Adrenal gland (tissue), 5 donors: Measurements from ENCODE around the gene WDR1.

Source experiments
- CTCF ChIP-seq, 6 experiments: fragments of 450-650 bp in 4 of 6; fragments of 200-600 bp in 2 of 6; sonication (generic) in 1 of 6; IDR thresholded peaks; 1 replicate in 5 of 6; 2 replicates in 1 of 6; pipeline versions ENCODE4 v1.5.1 to v1.8.0; 2016 to 2021; ENCODE audit warnings: antibody characterized with exemption in 6 of 6, mild to moderate bottlenecking in 2 of 6, moderate library complexity in 1 of 6
- POLR2A ChIP-seq, 2 donors: fragments of 450-650 bp; IDR thresholded peaks; one replicate each; pipeline ENCODE4 v1.6.1; 2017; ENCODE audit warnings: antibody characterized with exemption in 2 of 2, mild to moderate bottlenecking in 2 of 2, moderate library complexity in 1 of 2
- donor health status: DM: no; HTN: no; CAD: no.

- TF ChIP-seq POLR2A (IDR thresholded peaks at IDR 0.05) (no peak), CTCF (IDR thresholded peaks at IDR 0.05) (no peak)
These were observed 18.7 kb upstream of the WDR1 start for GRCh38 chr4:10135260-10135659.
